H1 (cell line): ENCODE measurements around the gene GNAQ. TPM values are rescaled to one million over a fixed set of nuclear protein-coding genes. Genes with fewer than 3 reads are reported as not detected.
A peak's percentile ranks its signal among the peaks of the same experiment; 100 is the strongest.
"Not testable (repeated sequence)": the region's sequence is repeated elsewhere in the genome, so short reads cannot be mapped to it uniquely, and the experiment has no call there.

Experiments
- CTCF ChIA-PET: fragments of 300-600 bp; sonication (Branson Sonifier 250); formaldehyde crosslinking; loops from one replicate; lab custom pipeline; 2021; ENCODE audit not compliant: partially characterized antibody; lab: Charles Lee
- POLR2A ChIA-PET: fragments of 300-600 bp; sonication (Branson Sonifier 250); formaldehyde crosslinking; loops from one replicate; lab custom pipeline; 2021; ENCODE audit warnings: inconsistent platforms; ENCODE audit not compliant: partially characterized antibody; lab: Charles Lee
- DNase-seq, 2 experiments: peaks; one replicate each; pipeline versions ENCODE4 v3.0.0 to v3.0.0-alpha.2; 2010 to 2022; ENCODE audit warnings: low spot score in 2 of 2, low read depth in 1 of 2, mixed read lengths in 1 of 2
- FAIRE-seq: peaks from 2 replicates; lab custom pipeline; 2011; peaks lifted over from hg19 to GRCh38; lab: Jason Lieb, UNC
- H2AFZ ChIP-seq: 2 replicates; pipeline ENCODE4 v1.8.1; 2012; ENCODE audit warnings: low read length, inconsistent platforms
- H2AK5ac ChIP-seq: 2 replicates; pipeline ENCODE4 v1.6.1; 2013; ENCODE audit warnings: low read depth, low read length
- H2BK120ac ChIP-seq: replicated peaks from 2 replicates; pipeline ENCODE3; 2013; ENCODE audit warnings: low read depth, low read length, inconsistent platforms
- H2BK12ac ChIP-seq: 2 replicates; pipeline ENCODE4 v1.6.1; 2013; ENCODE audit warnings: low read depth, low read length
- H2BK15ac ChIP-seq: 2 replicates; pipeline ENCODE4 v1.6.1; 2013; ENCODE audit warnings: low read length
- H2BK20ac ChIP-seq: 2 replicates; pipeline ENCODE4 v1.6.1; 2013; ENCODE audit warnings: low read length
- H2BK5ac ChIP-seq: 2 replicates; pipeline ENCODE4 v1.6.1; 2013; ENCODE audit warnings: low read depth, low read length
- H3K14ac ChIP-seq: 2 replicates; pipeline ENCODE4 v1.6.1; 2013; ENCODE audit warnings: inconsistent platforms; ENCODE audit not compliant: insufficient read length
- H3K18ac ChIP-seq: 2 replicates; pipeline ENCODE4 v1.6.1; 2013; ENCODE audit warnings: low read length; ENCODE audit errors: extremely low read depth
- H3K23ac ChIP-seq: 2 replicates; pipeline ENCODE4 v1.6.1; 2013; ENCODE audit warnings: inconsistent platforms; ENCODE audit not compliant: insufficient read length
- H3K23me2 ChIP-seq: 2 replicates; pipeline ENCODE4 v1.6.1; 2013; ENCODE audit warnings: low read depth, low read length
- H3K27ac ChIP-seq: 2 replicates; pipeline ENCODE4 v1.6.1; 2011; ENCODE audit warnings: low read depth, low read length, inconsistent platforms
- H3K27me3 ChIP-seq, 4 experiments: replicated peaks in 1 of 4; 1 replicate in 1 of 4; 2 replicates in 3 of 4; pipeline versions ENCODE4 v1.6.1 to v1.8.1; 2011 to 2013; ENCODE audit warnings: low read length in 3 of 4, mild to moderate bottlenecking in 3 of 4, inconsistent platforms in 2 of 4, mixed read lengths in 2 of 4, moderate library complexity in 1 of 4; ENCODE audit not compliant: control insufficient read depth in 3 of 4, insufficient read depth in 3 of 4; ENCODE audit errors: extremely low read depth in 1 of 4
- H3K36me3 ChIP-seq, 4 experiments: 2 replicates each; pipeline versions ENCODE4 v1.6.1 to v1.8.1; 2011 to 2013; ENCODE audit warnings: mild to moderate bottlenecking in 4 of 4, low read length in 3 of 4, moderate library complexity in 2 of 4, control low read depth in 1 of 4, inconsistent platforms in 1 of 4; ENCODE audit not compliant: insufficient read depth in 4 of 4, control insufficient read depth in 2 of 4
- H3K4ac ChIP-seq: replicated peaks from 2 replicates; pipeline ENCODE3; 2013; ENCODE audit warnings: low read length, low read depth, mixed read lengths, inconsistent platforms; ENCODE audit not compliant: insufficient read length
- H3K4me1 ChIP-seq, 4 experiments: replicated peaks in 1 of 4; 1 replicate in 1 of 4; 2 replicates in 3 of 4; pipeline versions ENCODE4 v1.6.1 to v1.8.1; 2011 to 2013; ENCODE audit warnings: low read length in 3 of 4, inconsistent platforms in 2 of 4, mixed read lengths in 1 of 4; ENCODE audit not compliant: insufficient read depth in 4 of 4, control insufficient read depth in 3 of 4
- H3K4me2 ChIP-seq, 2 experiments: 2 replicates each; pipeline versions ENCODE4 v1.6.1 to v1.8.1; 2011 to 2013; ENCODE audit warnings: low read depth in 2 of 2, low read length in 2 of 2, control low read depth in 1 of 2, inconsistent platforms in 1 of 2, mild to moderate bottlenecking in 1 of 2; ENCODE audit not compliant: insufficient read depth in 1 of 2
- H3K4me3 ChIP-seq, 4 experiments: fragments of 200-600, 300-600 bp in 1 of 4; sonication (generic), shearing (Covaris generic), sonication (Bioruptor Twin) in 1 of 4; 2 replicates each; pipeline versions ENCODE4 v1.5.1 to v1.8.1; 2011 to 2016; ENCODE audit warnings: low read length in 4 of 4, low read depth in 3 of 4, control low read depth in 2 of 4, inconsistent platforms in 2 of 4, mild to moderate bottlenecking in 2 of 4, mixed read lengths in 1 of 4, moderate library complexity in 1 of 4; ENCODE audit not compliant: insufficient read depth in 2 of 4; ENCODE audit errors: extremely low read depth in 1 of 4
- H3K56ac ChIP-seq: replicated peaks from 2 replicates; pipeline ENCODE3; 2013; ENCODE audit warnings: low read depth, mild to moderate bottlenecking, mixed read lengths, low read length, inconsistent platforms; ENCODE audit not compliant: insufficient read length
- H3K79me1 ChIP-seq: 2 replicates; pipeline ENCODE4 v1.6.1; 2013; ENCODE audit warnings: low read depth, low read length, control low read depth
- H3K79me2 ChIP-seq, 2 experiments: 2 replicates each; pipeline versions ENCODE4 v1.6.1 to v1.8.1; 2012 to 2013; ENCODE audit warnings: low read length in 2 of 2, mild to moderate bottlenecking in 2 of 2, inconsistent platforms in 1 of 2; ENCODE audit not compliant: insufficient read depth in 2 of 2, control insufficient read depth in 1 of 2
- H3K9ac ChIP-seq, 4 experiments: replicated peaks in 1 of 4; 1 replicate in 1 of 4; 2 replicates in 3 of 4; pipeline versions ENCODE4 v1.6.1 to v1.8.1; 2011 to 2013; ENCODE audit warnings: low read depth in 3 of 4, low read length in 3 of 4, control low read depth in 2 of 4, mild to moderate bottlenecking in 2 of 4, moderate library complexity in 2 of 4, inconsistent platforms in 1 of 4; ENCODE audit errors: extremely low read depth in 1 of 4
- H3K9me3 ChIP-seq, 2 experiments: 2 replicates each; pipeline versions ENCODE4 v1.6.1 to v1.8.1; 2012 to 2013; ENCODE audit warnings: mild to moderate bottlenecking in 2 of 2, moderate library complexity in 2 of 2, control low read depth in 1 of 2, inconsistent platforms in 1 of 2, low read depth in 1 of 2, low read length in 1 of 2, mixed read lengths in 1 of 2; ENCODE audit not compliant: insufficient read depth in 2 of 2
- H4K20me1 ChIP-seq, 2 experiments: replicated peaks in 1 of 2; 2 replicates each; pipeline versions ENCODE3 to v1.8.1; 2011 to 2013; ENCODE audit warnings: inconsistent platforms in 2 of 2, low read length in 2 of 2, mild to moderate bottlenecking in 1 of 2; ENCODE audit not compliant: insufficient read depth in 2 of 2, control insufficient read depth in 1 of 2
- H4K5ac ChIP-seq: 2 replicates; pipeline ENCODE4 v1.6.1; 2013; ENCODE audit warnings: low read length, low read depth, mixed read lengths, inconsistent platforms; ENCODE audit not compliant: insufficient read length
- H4K8ac ChIP-seq: 2 replicates; pipeline ENCODE4 v1.8.0; 2013; ENCODE audit warnings: mild to moderate bottlenecking, moderate library complexity, low read length, inconsistent platforms; ENCODE audit not compliant: insufficient read depth; ENCODE audit errors: extremely low read depth
- H4K91ac ChIP-seq: replicated peaks from 2 replicates; pipeline ENCODE3; 2013; ENCODE audit warnings: low read length, mixed read lengths, inconsistent platforms; ENCODE audit not compliant: insufficient read length
- TEAD4 ChIP-seq: IDR thresholded peaks from 2 replicates; pipeline ENCODE4 v1.6.1; 2012; ENCODE audit warnings: low read depth, low read length, inconsistent platforms, mixed read lengths
- WGBS, 2 experiments: shearing (Covaris generic) in 1 of 2; methylation state at CpG; one replicate each; pipeline versions ENCODE4 v1.1.6 to v1.1.7; 2013 to 2015; ENCODE audit warnings: low lambda C conversion rate in 2 of 2, mixed read lengths in 2 of 2, inconsistent platforms in 1 of 2, low coverage in 1 of 2, missing lambda C conversion rate in 1 of 2; ENCODE audit not compliant: insufficient replicate concordance in 2 of 2, insufficient coverage in 1 of 2, insufficient read length in 1 of 2; ENCODE audit errors: extremely low coverage in 1 of 2, missing lambda C conversion rate in 1 of 2; 5-methylcytosine and 5-hydroxymethylcytosine counted together
- polyA plus RNA-seq, 7 experiments: library from polyadenylated mRNA; depleted of rRNA in 3 of 7; stranded (reverse) in 5 of 7; unstranded in 2 of 7; fragments of >200 nt in 5 of 7; fragments of 200-250 nt in 2 of 7; gene quantifications; 1 replicate in 5 of 7; 2 replicates in 1 of 7; 4 replicates in 1 of 7; pipeline versions ENCODE4 v1.2.1 to v1.2.3, GENCODE V29; 2011 to 2013; ENCODE audit warnings: missing spikeins in 2 of 7, mixed read lengths in 2 of 7
- total RNA-seq: library from RNA; stranded (reverse); fragmentation: NEBNext Ultra II Directional; extraction: Animal tissue kit (Norgen Biotek cat#: 25700); gene quantifications from 2 replicates; pipeline ENCODE4 v1.2.1, GENCODE V29; 2021

GNAQ gene
- total and polyA plus RNA-seq, 2 of the 8 experiments (the other 6 are each of a cell fraction or from before 2014, with no cell fraction given), result 22.8 to 63.8 TPM

DNA sequence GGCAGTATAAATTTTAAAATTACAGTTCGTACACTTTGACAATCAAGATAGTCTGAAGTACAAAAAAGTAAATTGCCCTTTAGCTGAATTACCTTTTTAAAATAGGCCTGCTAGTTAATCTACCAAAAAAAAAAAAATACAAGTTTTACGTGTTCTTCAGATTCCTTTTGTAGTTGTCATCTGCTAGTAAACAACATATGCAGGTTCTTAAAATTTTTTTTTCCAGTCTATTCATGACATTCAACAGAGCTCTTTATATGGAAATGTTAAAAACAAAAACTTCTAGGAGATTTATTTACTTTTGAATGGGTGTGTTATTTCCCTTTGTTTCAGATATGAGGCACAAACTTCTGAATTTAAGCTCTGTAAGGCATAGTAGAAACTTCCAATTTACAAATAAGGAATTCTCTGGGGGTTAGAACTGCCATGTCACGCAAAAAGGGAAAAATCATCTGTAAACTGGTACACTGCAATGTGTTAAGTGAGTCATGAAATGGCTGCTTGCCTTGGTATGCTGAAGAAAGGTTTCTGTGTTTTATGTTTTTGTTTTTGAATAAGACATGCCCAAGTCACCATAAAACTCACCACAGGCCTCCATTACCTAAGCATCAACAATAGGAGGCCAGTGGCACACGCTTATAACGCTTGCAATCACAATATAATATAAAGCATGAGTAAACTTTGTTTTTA, 313.9 kb downstream of the GNAQ start:
- CTCF ChIA-PET, result interaction anchor here (0.6 to 0.9 kb wide), 2 partner anchors 28 to 131 kb away, joined by 3 read pairs; no protein-coding TSS in a partner anchor
- H3K79me2 ChIP-seq, POLR2A ChIA-PET, H2AFZ ChIP-seq, H3K4ac ChIP-seq, H2BK15ac ChIP-seq, H3K79me1 ChIP-seq, H3K9me3 ChIP-seq, H3K14ac ChIP-seq, H3K23me2 ChIP-seq, H3K27me3 ChIP-seq, H2AK5ac ChIP-seq, H4K20me1 ChIP-seq, H4K8ac ChIP-seq, H4K91ac ChIP-seq, H3K36me3 ChIP-seq, H2BK120ac ChIP-seq, H3K23ac ChIP-seq, H3K9ac ChIP-seq, H2BK20ac ChIP-seq, H3K56ac ChIP-seq, DNase-seq: not testable (repeated sequence)
- TF ChIP-seq TEAD4, result 0 out of 2 replicates have a peak, but pooled peaks have one; percentile 32
- Histone ChIP-seq H2BK12ac (peak overlapping the region; percentile 42; the same call in 1 of the 2 replicates), H3K27ac (peak overlapping the region; percentile 51; the same call in 1 of the 2 replicates), H3K4me2 (peak overlapping the region; percentile 33 to 45), H2BK5ac (peak overlapping the region; percentile 73; the same call in 1 of the 2 replicates), H3K18ac (peak overlapping the region; percentile 25; the same call in 1 of the 2 replicates), H4K5ac (peak overlapping the region; percentile 98), H3K4me1 (peaks cover 2 to 12% (median 8%) of the 10 kb centered on the region in 4 experiments; a peak in 4 of 7 replicates), H3K4me3 (peak overlapping the region in 1 of 4 experiments; percentile 29; a peak in 1 of 8 replicates)
- 22% methylated on average over 5 of the region's 5 CpGs; no CpG with 5 or more reads in 1 of the 2 experiments for WGBS, 2 experiments
- peak; percentile 98 for FAIRE-seq
